NOMO-1 treated with dmso at 0.1 percent for 144 hours (cell line): Measurements from ENCODE around the gene DNLZ.
"Not testable (repeated sequence)": the region's sequence is repeated elsewhere in the genome, so short reads cannot be mapped to it uniquely, and the experiment has no call there.

ENCODE experiments used
- DNase-seq: peaks from one replicate; lab custom pipeline; 2025; ENCODE audit not compliant: unreplicated experiment; lab: John Stamatoyannopoulos, UW

The DNLZ gene

GRCh38 chr9:136361754-136362449 is 1.6 kb downstream of the DNLZ start:
- DNase-seq = no peak

- DNase-seq = no peak
These were observed 2.3 kb downstream of the DNLZ start for GRCh38 chr9:136361047-136361753.

- no peak for DNase-seq
These were observed 3.5 kb downstream of the DNLZ start for GRCh38 chr9:136359774-136360718.

GRCh38 chr9:136358888-136359287 is 4.7 kb downstream of the DNLZ start:
- no peak for DNase-seq

GRCh38 chr9:136358016-136358415 is 5.5 kb downstream of the DNLZ start:
- no peak for DNase-seq

- DNase-seq = no peak
These were observed 6.3 kb downstream of the DNLZ start for GRCh38 chr9:136357202-136357725.

GRCh38 chr9:136355616-136356557 is 7.7 kb downstream of the DNLZ start:
- no peak for DNase-seq

- DNase-seq = no peak
These were observed 8.9 kb downstream of the DNLZ start for GRCh38 chr9:136354592-136355085.

GRCh38 chr9:136353757-136354488 is 9.6 kb downstream of the DNLZ start:
- DNase-seq = no peak

GRCh38 chr9:136353088-136353487 is 10.5 kb downstream of the DNLZ start:
- DNase-seq = no peak

GRCh38 chr9:136352682-136353081 is 10.9 kb downstream of the DNLZ start:
- DNase-seq = no peak

- not testable (repeated sequence) for DNase-seq
These were observed 11.7 kb downstream of the DNLZ start for GRCh38 chr9:136351868-136352267.

- DNase-seq = no peak
These were observed 12.2 kb downstream of the DNLZ start for GRCh38 chr9:136351252-136351800.

- DNase-seq = no peak
These were observed 14.0 kb downstream of the DNLZ start for GRCh38 chr9:136349546-136349945.

- no peak for DNase-seq
These were observed 14.9 kb downstream of the DNLZ start for GRCh38 chr9:136348691-136349090.

GRCh38 chr9:136347472-136348256 is 15.9 kb downstream of the DNLZ start:
- DNase-seq = no peak

GRCh38 chr9:136346927-136347465 is 16.5 kb downstream of the DNLZ start:
- DNase-seq = no peak

- no peak for DNase-seq
These were observed 17.4 kb downstream of the DNLZ start for GRCh38 chr9:136346157-136346481.
